GM10847 (cell line): ENCODE results near the gene ZNF772.

ENCODE experiments used
- POLR2A ChIP-seq: IDR thresholded peaks from 2 replicates; pipeline ENCODE4 v1.6.1; 2011; ENCODE audit not compliant: insufficient read length; ENCODE audit errors: extremely low read depth

The ZNF772 gene

DNA sequence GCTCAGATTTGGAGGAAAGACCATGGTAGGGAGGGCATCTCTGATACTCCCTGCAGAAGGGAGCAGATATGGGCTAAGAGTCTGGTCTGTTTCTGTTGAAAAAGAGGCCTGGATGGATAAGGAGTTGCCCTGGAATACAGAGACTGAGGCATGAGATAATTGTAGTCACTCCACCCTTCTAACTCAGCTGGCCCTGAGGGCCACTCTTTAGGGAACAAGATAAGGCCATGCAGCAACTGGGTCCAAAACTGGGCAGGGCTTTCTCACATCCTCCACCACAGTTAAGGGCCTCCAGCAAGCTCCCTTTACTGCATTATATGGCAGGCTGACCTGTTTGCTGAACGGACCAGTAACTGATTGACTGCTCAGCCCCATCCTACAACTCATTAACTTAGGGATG is 40.9 kb downstream of the ZNF772 start:
- TF ChIP-seq POLR2A, result no peak

DNA sequence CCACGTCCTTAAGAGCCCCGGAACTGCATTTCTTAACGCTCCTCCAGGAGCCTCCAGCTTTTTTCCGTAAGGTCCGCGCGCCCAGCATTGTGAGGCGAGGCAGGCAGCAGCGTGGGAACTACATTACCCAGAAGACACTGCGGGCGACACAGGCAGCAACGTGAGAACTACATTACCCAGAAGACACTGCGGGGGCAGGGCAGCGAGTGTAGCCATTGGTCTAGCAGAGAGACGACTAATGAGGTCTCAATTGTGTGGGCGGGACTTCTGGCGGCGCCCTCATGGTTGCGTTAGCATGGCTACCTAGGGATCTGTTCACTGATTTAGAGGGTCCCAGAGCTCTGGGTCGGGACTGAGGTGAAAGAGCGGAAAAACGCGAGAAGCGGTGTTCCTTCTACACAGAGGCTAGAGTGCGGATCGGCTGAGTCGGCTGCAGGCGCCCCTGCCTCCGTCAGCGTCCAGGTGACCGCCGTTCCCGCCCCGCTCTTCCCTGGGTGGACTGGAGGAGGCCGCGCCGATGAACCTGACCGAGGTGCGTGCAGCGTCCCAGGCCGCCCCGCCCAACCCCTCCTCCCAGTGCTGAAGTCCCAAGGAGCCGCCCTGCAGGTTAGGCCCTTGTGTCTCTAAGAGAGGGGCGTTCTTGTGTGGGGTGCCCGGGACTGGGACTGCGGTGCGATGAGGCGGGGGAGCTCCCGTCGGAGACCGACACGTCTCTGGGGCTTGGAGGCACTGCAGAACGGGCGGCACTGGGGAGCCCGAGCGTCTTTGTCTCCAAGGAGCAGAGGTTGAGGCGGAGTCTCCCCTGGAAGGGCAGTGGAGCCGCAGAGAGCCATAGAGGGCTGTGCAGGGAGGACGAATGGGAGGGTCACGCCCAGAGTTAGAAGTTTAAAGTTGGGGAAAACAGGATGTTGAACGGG is 42.0 kb downstream of the ZNF772 start, which contains the start of gene ZNF749:
Gene ZNF749 (plus strand): TSS at position 264 of the 917 bp plus-strand sequence. CDS start 254 bp downstream, at position 518.
- peak; percentile 16 for TF ChIP-seq POLR2A

DNA sequence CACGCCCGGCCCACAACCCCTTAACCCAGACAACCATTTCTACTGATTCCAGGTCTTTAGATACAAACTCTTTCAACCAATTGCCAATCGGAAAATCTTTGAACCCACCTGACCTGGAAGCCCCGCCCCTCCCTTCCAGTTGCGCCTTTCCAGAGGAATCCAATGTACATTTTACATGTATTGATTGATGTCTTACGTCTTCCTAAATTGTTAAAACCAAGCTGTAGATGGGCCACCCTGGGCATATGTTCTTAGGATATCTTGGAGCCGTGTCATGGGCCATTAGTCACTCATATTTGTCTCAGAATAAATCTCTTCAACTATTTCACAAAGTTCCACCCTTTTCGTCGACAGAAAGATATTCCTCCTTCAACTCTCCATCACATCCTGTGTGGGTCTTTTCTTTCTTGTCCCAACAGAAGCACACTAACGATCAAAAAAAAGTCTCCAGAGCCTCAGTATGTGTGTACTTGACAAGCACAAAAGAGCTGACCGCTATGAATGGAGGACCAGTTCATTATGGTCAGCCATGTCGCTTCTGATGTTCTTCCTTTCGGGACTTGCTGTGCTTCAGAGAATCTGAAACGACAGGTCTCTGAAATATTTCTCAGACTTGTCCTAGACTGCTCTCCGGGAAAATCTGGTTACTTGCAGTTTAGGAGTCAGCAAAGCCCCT is 42.8 kb downstream of the ZNF772 start:
- TF ChIP-seq POLR2A, result no peak

DNA sequence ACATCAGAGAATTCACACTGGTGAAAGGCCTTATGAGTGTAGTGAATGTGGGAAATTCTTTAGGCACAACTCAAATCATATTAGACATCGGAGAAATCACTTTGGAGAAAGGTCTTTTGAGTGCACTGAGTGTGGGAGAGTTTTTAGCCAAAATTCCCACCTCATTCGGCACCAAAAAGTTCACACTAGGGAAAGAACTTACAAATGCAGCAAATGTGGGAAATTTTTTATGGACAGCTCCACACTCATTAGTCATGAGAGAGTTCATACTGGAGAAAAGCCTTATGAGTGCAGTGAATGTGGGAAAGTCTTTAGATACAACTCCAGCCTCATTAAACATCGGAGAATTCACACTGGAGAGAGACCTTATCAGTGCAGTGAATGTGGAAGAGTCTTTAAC is 56.3 kb downstream of the ZNF772 start:
- TF ChIP-seq POLR2A, result no peak

DNA sequence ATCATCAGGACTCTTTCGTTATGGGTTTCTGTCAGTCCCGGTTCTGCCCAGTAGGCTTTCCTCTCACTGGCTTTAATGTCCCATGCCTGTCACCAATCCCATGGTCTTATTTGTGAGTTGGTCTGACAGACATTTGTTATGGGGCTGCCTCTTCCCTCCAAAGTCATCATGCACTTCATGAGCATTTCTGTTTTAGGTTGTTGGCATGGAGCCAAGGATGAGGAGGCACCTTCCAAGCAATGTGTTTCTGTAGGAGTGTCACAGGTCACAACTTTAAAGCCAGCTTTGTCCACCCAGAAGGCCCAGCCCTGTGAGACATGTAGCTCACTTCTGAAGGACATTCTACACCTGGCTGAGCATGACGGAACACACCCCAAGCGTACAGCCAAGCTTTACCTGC is 57.9 kb downstream of the ZNF772 start:
- no peak for TF ChIP-seq POLR2A
